ENCODE data around the gene EPS15. TPM values are rescaled to one million over a fixed set of nuclear protein-coding genes. Genes with fewer than 3 reads are reported as not detected.

EPS15 gene
- total and polyA plus RNA-seq, 2 of the 13 experiments (the other 11 are each of a cell fraction or from before 2014, with no cell fraction given) = 14.3 to 19.3 TPM

DNA sequence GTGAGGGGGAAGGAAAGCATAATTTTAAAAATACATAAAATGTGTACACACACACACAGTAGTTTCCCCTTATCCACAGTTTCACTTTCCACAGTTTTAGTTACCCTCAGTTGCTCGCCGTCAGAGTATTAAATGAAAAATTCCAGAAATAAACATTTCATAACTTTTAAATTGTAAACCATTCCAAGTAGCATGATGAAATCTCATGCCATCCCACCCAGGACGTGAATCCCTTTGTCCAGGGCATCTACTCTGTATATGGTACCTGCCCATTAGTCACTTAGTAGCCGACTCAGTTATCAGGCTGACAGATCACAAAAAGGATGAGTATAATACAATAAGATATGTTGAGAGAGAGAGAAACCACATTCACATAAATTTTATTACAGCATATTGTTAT, 36.2 kb downstream of the EPS15 start:
- FAIRE-seq (no peak), ATAC-seq (no peak), DNase-seq (ENCODE audit: low spot score) (no peak)
- 97% methylated on average over 4 of the region's 4 CpGs for WGBS (ENCODE audit: low lambda C conversion rate)
- in situ Hi-C loops (cut with HindIII; ENCODE audit: extremely low pct_ligation_motif_present, low pct_unique_long_range_greater_than_20kb) = no loop called here
- peaks cover 0 to 6% of the 10 kb centered on the region in 2 experiments; a peak in 1 of 5 replicates for H3K36me3 ChIP-seq (replicated peaks in 1 of 2; ENCODE audit: control insufficient read depth in 1 of 2, insufficient read depth in 2 of 2, low read length in 2 of 2)
- H2AFZ ChIP-seq (ENCODE audit: low read length) = no peak overlapping the region
- H3K4me3 ChIP-seq (replicated peaks in 1 of 3; ENCODE audit: insufficient read depth in 1 of 3, low read depth in 2 of 3, low read length in 3 of 3) = no peak overlapping the region
- no peaks in the 10 kb centered on the region for H3K9me3 ChIP-seq (ENCODE audit: low read length)
- intact Hi-C loops (cut with micrococcal nuclease; ENCODE audit: unreplicated experiment) = no loop called here
- CTCF ChIA-PET (ENCODE audit: low intra/inter-chr PET ratio, low total read pairs) = no interaction called here
- no peak overlapping the region for H3K9ac ChIP-seq (ENCODE audit: insufficient read depth, low read depth, low read length)
- H3K4me2 ChIP-seq (ENCODE audit: low read depth, low read length) = no peak overlapping the region
- no peak overlapping the region for H3K27ac ChIP-seq (ENCODE audit: extremely low read length, insufficient read depth, low read length)
- peaks cover 12% of the 10 kb centered on the region for H3K79me2 ChIP-seq (ENCODE audit: insufficient read depth, low read length)
- H4K20me1 ChIP-seq (ENCODE audit: insufficient read depth, low read length) = no peaks in the 10 kb centered on the region
- BruUV-seq (replicated peaks) = no TSS peak
- H3K4me1 ChIP-seq (ENCODE audit: insufficient read depth, low read length) = peaks cover 5% of the 10 kb centered on the region
- H3K27me3 ChIP-seq (ENCODE audit: control insufficient read depth in 1 of 2, insufficient read depth in 2 of 2, low read length in 2 of 2) = no peaks in the 10 kb centered on the region
- POLR2A ChIA-PET = no interaction called here
- no peak for TF ChIP-seq ZNF460 (CRISPR knock-in tag; IDR thresholded peaks at IDR 0.05; ENCODE audit: borderline replicate concordance)
- no peak for TF ChIP-seq THAP7 (CRISPR knock-in tag; IDR thresholded peaks at IDR 0.05)
- TF ChIP-seq ZSCAN31 (CRISPR knock-in tag; IDR thresholded peaks at IDR 0.05; ENCODE audit: low read depth) = no peak
- no peak for TF ChIP-seq SMYD3 (CRISPR knock-in tag; IDR thresholded peaks at IDR 0.05)
- no peak for TF ChIP-seq HMGXB3 (CRISPR knock-in tag; IDR thresholded peaks at IDR 0.05; ENCODE audit: borderline replicate concordance)
- no peak for TF ChIP-seq FOXK1 (CRISPR knock-in tag; IDR thresholded peaks at IDR 0.05; ENCODE audit: borderline replicate concordance, low read depth)
- TF ChIP-seq DBP (CRISPR knock-in tag; IDR thresholded peaks at IDR 0.05; ENCODE audit: not compliant biosample characterization) = no peak
- TF ChIP-seq ZC3H13 (CRISPR knock-in tag; IDR thresholded peaks at IDR 0.05) = no peak
- no peak for TF ChIP-seq ZBED4 (CRISPR knock-in tag; IDR thresholded peaks at IDR 0.05; ENCODE audit: borderline replicate concordance)
- TF ChIP-seq ZNF468 (CRISPR knock-in tag; IDR thresholded peaks at IDR 0.05) = no peak
- no peak for TF ChIP-seq PAX8 (CRISPR knock-in tag; IDR thresholded peaks at IDR 0.05; ENCODE audit: borderline replicate concordance)
- TF ChIP-seq SOX13 (IDR thresholded peaks at IDR 0.05) = no peak
- TF ChIP-seq SOX13 (CRISPR knock-in tag; conservative IDR thresholded peaks at IDR 0.05 in 1 of 2, IDR thresholded peaks at IDR 0.05 in 1 of 2) = no peak
- no peak for TF ChIP-seq ZNF776 (CRISPR knock-in tag; IDR thresholded peaks at IDR 0.05)
- TF ChIP-seq ZNF878 (CRISPR knock-in tag; IDR thresholded peaks at IDR 0.05) = no peak
- TF ChIP-seq ZNF724P (CRISPR knock-in tag; IDR thresholded peaks at IDR 0.05; ENCODE audit: borderline replicate concordance) = no peak
